Measurements from ENCODE around the gene POSTN.

DNA sequence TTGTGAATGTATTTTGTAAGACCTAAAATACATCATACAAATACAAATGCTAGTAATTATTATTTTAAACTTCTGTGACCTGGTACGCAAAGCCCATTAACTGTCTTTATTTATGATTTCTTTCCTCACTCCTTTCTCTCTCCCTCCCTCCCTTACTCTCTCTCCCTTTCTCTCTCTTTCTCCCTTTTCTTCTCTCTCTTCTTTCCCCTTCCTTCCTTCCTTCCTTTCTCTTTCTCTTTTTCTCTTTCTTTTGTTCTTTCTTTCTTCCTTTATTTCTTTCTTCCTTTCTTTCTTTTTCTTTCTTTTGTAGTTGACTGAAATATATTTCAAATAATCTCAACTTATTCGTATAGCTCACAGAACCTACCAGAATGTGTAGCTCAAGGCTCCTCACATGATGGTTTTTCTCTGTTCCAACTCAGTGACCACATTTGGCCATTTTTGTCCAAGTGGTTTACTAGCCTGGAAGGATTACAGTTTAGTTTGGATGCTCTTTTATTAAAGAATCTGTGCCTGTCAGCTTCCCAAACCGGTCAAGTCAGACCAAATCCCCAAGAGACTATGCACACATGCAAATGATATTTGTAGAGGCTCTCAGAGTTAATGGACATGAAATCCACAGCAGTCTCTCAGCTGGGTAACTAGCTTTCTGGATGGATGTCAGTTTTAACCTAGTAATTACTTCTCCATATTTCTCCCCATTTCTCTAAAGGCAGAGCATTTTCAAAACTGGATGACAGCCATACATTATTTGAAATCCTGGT lies 71.7 kb downstream of the POSTN start:
- TF ChIP-seq, protein P1, sequence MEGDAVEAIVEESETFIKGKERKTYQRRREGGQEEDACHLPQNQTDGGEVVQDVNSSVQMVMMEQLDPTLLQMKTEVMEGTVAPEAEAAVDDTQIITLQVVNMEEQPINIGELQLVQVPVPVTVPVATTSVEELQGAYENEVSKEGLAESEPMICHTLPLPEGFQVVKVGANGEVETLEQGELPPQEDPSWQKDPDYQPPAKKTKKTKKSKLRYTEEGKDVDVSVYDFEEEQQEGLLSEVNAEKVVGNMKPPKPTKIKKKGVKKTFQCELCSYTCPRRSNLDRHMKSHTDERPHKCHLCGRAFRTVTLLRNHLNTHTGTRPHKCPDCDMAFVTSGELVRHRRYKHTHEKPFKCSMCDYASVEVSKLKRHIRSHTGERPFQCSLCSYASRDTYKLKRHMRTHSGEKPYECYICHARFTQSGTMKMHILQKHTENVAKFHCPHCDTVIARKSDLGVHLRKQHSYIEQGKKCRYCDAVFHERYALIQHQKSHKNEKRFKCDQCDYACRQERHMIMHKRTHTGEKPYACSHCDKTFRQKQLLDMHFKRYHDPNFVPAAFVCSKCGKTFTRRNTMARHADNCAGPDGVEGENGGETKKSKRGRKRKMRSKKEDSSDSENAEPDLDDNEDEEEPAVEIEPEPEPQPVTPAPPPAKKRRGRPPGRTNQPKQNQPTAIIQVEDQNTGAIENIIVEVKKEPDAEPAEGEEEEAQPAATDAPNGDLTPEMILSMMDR (IDR thresholded peaks at IDR 0.05) = no peak
- TF ChIP-seq POLR2AphosphoS5 (IDR thresholded peaks at IDR 0.05) = no peak
- TF ChIP-seq POLR2A (IDR thresholded peaks at IDR 0.05) = no peak
- no peak for TF ChIP-seq EP300 (IDR thresholded peaks at IDR 0.05)
